Thoracic aorta (tissue), 2 donors: ENCODE data around the gene TNIK. TPM values are rescaled to one million over a fixed set of nuclear protein-coding genes. Genes with fewer than 3 reads are reported as not detected.

Experiments used
- ATAC-seq: fragments of 150-250 bp; one replicate; pipeline ENCODE4 v1.8.0; 2017; ENCODE audit warnings: low read depth; ENCODE audit not compliant: insufficient number of reproducible peaks, low FRiP score
- DNase-seq: peaks from one replicate; pipeline ENCODE4 v3.0.0-alpha.2; 2020; ENCODE audit warnings: low spot score
- H3K27ac ChIP-seq, 2 donors: fragments of 200-600 bp; sonication (generic); 1 replicate in 1 of 2; 2 replicates in 1 of 2; pipeline ENCODE4 v1.5.1; 2016; ENCODE audit warnings: mild to moderate bottlenecking in 2 of 2, moderate library complexity in 2 of 2
- H3K27me3 ChIP-seq: fragments of 200-600 bp; sonication (generic); replicated peaks from 2 replicates; pipeline ENCODE4 v1.6.0; 2016; ENCODE audit warnings: mild to moderate bottlenecking; ENCODE audit not compliant: insufficient read depth
- H3K36me3 ChIP-seq: fragments of 200-600 bp; sonication (generic); one replicate; pipeline ENCODE4 v1.5.1; 2016
- H3K4me1 ChIP-seq, 2 donors: fragments of 200-600 bp; sonication (generic); 1 replicate in 1 of 2; 2 replicates in 1 of 2; pipeline versions ENCODE4 v1.5.1 to v1.6.0; 2016; ENCODE audit warnings: low read depth in 2 of 2, mild to moderate bottlenecking in 1 of 2; ENCODE audit not compliant: control insufficient read depth in 1 of 2
- H3K4me3 ChIP-seq: fragments of 200-600 bp; sonication (generic); 2 replicates; pipeline ENCODE4 v1.5.1; 2016; ENCODE audit warnings: mild to moderate bottlenecking
- H3K9me3 ChIP-seq: fragments of 200-600 bp; sonication (generic); 2 replicates; pipeline ENCODE4 v1.5.1; 2016
- CTCF ChIP-seq: fragments of 200-600 bp; sonication (generic); IDR thresholded peaks from one replicate; pipeline ENCODE4 v1.5.1; 2019; ENCODE audit warnings: antibody characterized with exemption
- total RNA-seq, 2 donors: library from RNA; depleted of rRNA; stranded (reverse); fragments of >200 nt; gene quantifications; one replicate each; pipeline versions ENCODE4 v1.1.0 to v1.2.3, GENCODE V29; 2016

The TNIK gene
- total RNA-seq, 2 donors from 2014 or later = 18.3 to 21.7 TPM

- DNase-seq (no peak), ATAC-seq (no peak)
- no peaks in the 10 kb centered on the region for H3K36me3 ChIP-seq
- H3K27ac ChIP-seq = no peak overlapping the region
- H3K27me3 ChIP-seq = no peaks in the 10 kb centered on the region
- peaks cover 0 to 7% of the 10 kb centered on the region in 2 donors for H3K4me1 ChIP-seq
- no peaks in the 10 kb centered on the region for H3K9me3 ChIP-seq
- H3K4me3 ChIP-seq = no peak overlapping the region
- no peak for TF ChIP-seq CTCF
Measured at GRCh38 chr3:171201825-171202224, 258.4 kb downstream of the TNIK start.

DNA sequence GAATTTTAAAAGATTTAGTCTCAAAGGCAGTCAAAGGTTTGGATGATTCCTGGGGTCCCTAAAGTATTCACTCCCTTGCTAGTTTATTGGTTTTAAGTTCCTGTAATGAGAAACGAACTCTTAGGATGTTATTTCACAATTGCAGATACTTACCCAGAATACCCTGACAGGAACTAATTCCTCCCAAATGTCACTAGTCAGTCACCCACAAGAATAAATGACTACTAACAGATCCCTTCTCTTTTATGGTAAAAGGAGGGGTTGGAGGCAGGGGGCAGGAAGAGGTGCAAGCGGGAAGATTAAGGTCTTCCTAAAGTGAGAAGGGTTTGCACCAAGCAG lies 259.5 kb downstream of the TNIK start:
- DNase-seq (no peak), ATAC-seq (no peak)
- Histone ChIP-seq H3K4me1 (peaks cover 0 to 7% of the 10 kb centered on the region in 2 donors), H3K36me3 (no peaks in the 10 kb centered on the region), H3K27me3 (no peaks in the 10 kb centered on the region), H3K9me3 (no peaks in the 10 kb centered on the region), H3K27ac (no peak overlapping the region), H3K4me3 (no peak overlapping the region)
- TF ChIP-seq CTCF = no peak

DNA sequence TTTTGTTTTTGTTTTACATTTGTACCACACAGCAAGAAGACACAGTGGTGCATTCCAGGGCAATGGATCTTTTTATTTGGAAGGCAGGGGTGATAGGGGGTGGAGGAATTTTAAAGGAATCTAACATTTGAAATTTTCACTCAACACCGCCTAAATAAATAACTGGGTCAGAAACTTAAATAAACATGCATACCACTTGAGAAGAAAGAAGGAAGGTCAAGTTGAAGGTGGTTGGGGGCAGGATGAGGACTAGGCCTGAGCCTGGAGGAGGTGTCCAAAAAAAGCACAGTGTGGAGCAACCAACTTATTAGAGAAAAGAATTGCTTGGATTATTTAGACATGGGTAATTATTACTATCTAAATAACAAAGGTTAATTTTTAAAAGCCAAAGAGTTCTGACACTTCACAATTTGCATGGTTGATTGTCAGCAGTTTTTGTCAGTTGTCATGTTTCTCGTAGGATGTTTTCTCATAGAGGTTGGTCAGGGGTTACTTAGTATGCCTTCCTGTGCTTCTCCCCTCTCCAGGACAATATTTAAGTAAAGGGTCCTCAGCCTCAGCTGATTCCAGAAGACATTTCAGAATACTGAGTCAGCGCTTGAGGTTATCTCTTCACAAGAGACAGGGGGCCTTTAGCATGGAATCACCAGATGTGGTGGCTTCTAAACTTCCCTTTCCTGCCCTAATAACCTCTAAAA lies 260.0 kb downstream of the TNIK start:
- H3K27me3 ChIP-seq = no peaks in the 10 kb centered on the region
- TF ChIP-seq CTCF = no peak

DNA sequence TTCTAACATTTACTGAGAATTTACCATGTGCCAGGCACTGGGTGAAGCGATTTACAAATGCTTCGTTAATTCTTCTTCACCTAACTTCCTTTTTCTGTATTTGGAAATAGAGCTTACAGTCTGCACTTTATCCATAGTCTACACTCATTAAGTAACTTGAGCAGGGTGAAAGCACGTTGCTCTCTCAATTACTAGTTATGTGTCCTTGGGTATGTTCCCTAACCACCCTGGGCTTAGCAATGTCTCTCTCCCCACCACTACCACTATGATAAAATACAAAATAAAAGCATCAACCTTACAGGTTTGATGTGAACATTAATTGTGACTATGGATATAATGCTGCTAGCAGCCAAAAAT lies 260.8 kb downstream of the TNIK start:
- H3K36me3 ChIP-seq = no peaks in the 10 kb centered on the region
- ATAC-seq (no peak), DNase-seq (no peak)
- TF ChIP-seq CTCF = no peak
- no peaks in the 10 kb centered on the region for H3K27me3 ChIP-seq
- no peaks in the 10 kb centered on the region for H3K9me3 ChIP-seq
- H3K4me1 ChIP-seq = peaks cover 0 to 7% of the 10 kb centered on the region in 2 donors
- no peak overlapping the region for H3K27ac ChIP-seq
- no peak overlapping the region for H3K4me3 ChIP-seq

More for the DNA sequence above, 260.0 kb downstream of the TNIK start:
- Histone ChIP-seq H3K4me1 (peaks cover 0 to 7% of the 10 kb centered on the region in 2 donors), H3K27ac (no peak overlapping the region), H3K4me3 (no peak overlapping the region), H3K9me3 (no peaks in the 10 kb centered on the region), H3K36me3 (no peaks in the 10 kb centered on the region)
- ATAC-seq (no peak), DNase-seq (no peak)

DNA sequence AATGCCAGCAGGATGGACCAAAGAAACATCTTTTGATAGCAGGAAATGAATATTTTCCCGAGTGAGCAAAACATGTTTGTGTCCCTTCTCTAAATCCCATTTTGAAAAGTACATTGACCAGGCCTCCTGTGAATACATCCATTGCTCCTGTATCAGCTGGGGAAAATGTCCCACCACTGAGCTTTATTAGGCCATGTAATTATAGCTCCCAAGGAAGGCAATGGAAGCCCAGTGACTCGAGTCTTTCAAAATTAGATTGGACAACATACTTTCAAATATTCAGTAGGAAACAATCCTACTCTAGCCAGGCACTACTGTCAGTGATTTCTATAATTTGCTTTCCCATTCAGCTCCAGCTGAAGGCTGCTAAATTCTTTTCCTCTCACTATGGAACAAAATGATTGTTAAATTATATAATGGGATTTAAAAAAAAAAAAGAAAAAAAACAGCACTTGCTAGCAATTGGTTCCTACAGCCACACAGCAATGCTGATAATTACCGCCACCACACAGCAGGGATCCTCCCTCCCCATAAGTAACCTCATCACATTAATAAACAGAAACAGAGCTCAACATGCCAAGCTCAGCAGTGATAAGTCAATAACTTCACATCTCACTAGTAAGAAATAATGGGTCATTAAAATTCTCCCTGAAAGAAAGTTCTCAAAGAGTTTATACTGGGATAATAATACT lies 261.3 kb downstream of the TNIK start:
- H3K36me3 ChIP-seq = no peaks in the 10 kb centered on the region
- DNase-seq (no peak), ATAC-seq (no peak)
- H3K9me3 ChIP-seq = no peaks in the 10 kb centered on the region
- no peak overlapping the region for H3K4me3 ChIP-seq
- H3K27me3 ChIP-seq = no peaks in the 10 kb centered on the region
- H3K27ac ChIP-seq = no peak overlapping the region
- no peak for TF ChIP-seq CTCF
- H3K4me1 ChIP-seq = peaks cover 0 to 7% of the 10 kb centered on the region in 2 donors
